ENCODE data around the gene GAS7. TPM values are rescaled to one million over a fixed set of nuclear protein-coding genes. Genes with fewer than 3 reads are reported as not detected.

GAS7 gene
- total RNA-seq, 1 donor from 2014 or later, result 39.8 TPM

- Mint-ChIP-seq H3K4me1 (peaks cover 62% of the 10 kb centered on the region), H3K27me3 (no peaks in the 10 kb centered on the region), H3K4me3 (peak overlapping the region; percentile 30), H3K36me3 (ENCODE audit: low read depth) (no peaks in the 10 kb centered on the region), H3K9me3 (no peaks in the 10 kb centered on the region), H3K27ac (peak overlapping the region; percentile 84)
- no peak for TF ChIP-seq CTCF (IDR thresholded peaks at IDR 0.05)
- ChIA-PET CTCF (no interaction called here), POLR2A (interaction anchor here (0.9 to 3.9 kb wide), 9 partner anchors 9 to 184 kb away, joined by 3 to 69 read pairs (median 8); no protein-coding TSS in a partner anchor)
- intact Hi-C loops (cut with micrococcal nuclease), result loop anchor here (1.0 to 5.0 kb wide), 6 partner anchors 10 to 185 kb away; no protein-coding TSS in a partner anchor
- DNase-seq (no peak), ATAC-seq (ENCODE audit: low read depth) (no peak)
Observed at GRCh38 chr17:10042589-10043244, 155.7 kb downstream of the GAS7 start.

GRCh38 chr17:10041916-10042588 lies 156.4 kb downstream of the GAS7 start:
- no peaks in the 10 kb centered on the region for H3K36me3 Mint-ChIP-seq (ENCODE audit: low read depth)
- peak overlapping the region; percentile 30 for H3K4me3 Mint-ChIP-seq
- no peaks in the 10 kb centered on the region for H3K27me3 Mint-ChIP-seq
- peak overlapping the region; percentile 84 for H3K27ac Mint-ChIP-seq
- peaks cover 55% of the 10 kb centered on the region for H3K4me1 Mint-ChIP-seq
- intact Hi-C loops (cut with micrococcal nuclease), result loop anchor here (1.0 to 5.0 kb wide), 7 partner anchors 10 to 185 kb away; no protein-coding TSS in a partner anchor
- POLR2A ChIA-PET, result interaction anchor here (0.6 to 3.9 kb wide), 16 partner anchors 8 to 655 kb away, joined by 3 to 69 read pairs (median 6); no protein-coding TSS in a partner anchor
- DNase-seq (no peak), ATAC-seq (ENCODE audit: low read depth) (peak; percentile 72)
- no peaks in the 10 kb centered on the region for H3K9me3 Mint-ChIP-seq
- TF ChIP-seq CTCF (IDR thresholded peaks at IDR 0.05), result no peak
- CTCF ChIA-PET, result no interaction called here

- Mint-ChIP-seq H3K4me1 (peaks cover 49% of the 10 kb centered on the region), H3K4me3 (peak overlapping the region; percentile 25), H3K36me3 (ENCODE audit: low read depth) (no peaks in the 10 kb centered on the region), H3K27ac (peak overlapping the region; percentile 84), H3K9me3 (no peaks in the 10 kb centered on the region), H3K27me3 (peaks cover 3% of the 10 kb centered on the region)
- no peak for TF ChIP-seq CTCF (IDR thresholded peaks at IDR 0.05)
- intact Hi-C loops (cut with micrococcal nuclease), result loop anchor here (2.0 to 5.0 kb wide), 2 partner anchors 116 to 186 kb away; no protein-coding TSS in a partner anchor
- DNase-seq (no peak), ATAC-seq (ENCODE audit: low read depth) (peak; percentile 3)
- ChIA-PET CTCF (no interaction called here), POLR2A (interaction anchor here (0.7 to 3.9 kb wide), 7 partner anchors 10 to 185 kb away, joined by 3 to 69 read pairs (median 5); no protein-coding TSS in a partner anchor)
Observed at GRCh38 chr17:10041287-10041612, 157.2 kb downstream of the GAS7 start.

GRCh38 chr17:10036511-10037061 lies 161.8 kb downstream of the GAS7 start:
- Mint-ChIP-seq H3K9me3 (no peaks in the 10 kb centered on the region), H3K36me3 (ENCODE audit: low read depth) (no peaks in the 10 kb centered on the region), H3K27ac (no peak overlapping the region), H3K4me1 (peaks cover 47% of the 10 kb centered on the region), H3K4me3 (no peak overlapping the region), H3K27me3 (peaks cover 3% of the 10 kb centered on the region)
- TF ChIP-seq CTCF (IDR thresholded peaks at IDR 0.05), result no peak
- no peak for DNase-seq
- CTCF ChIA-PET, result no interaction called here
- intact Hi-C loops (cut with micrococcal nuclease), result no loop called here
- POLR2A ChIA-PET, result no interaction called here
- ATAC-seq (ENCODE audit: low read depth), result no peak

- ChIA-PET CTCF (no interaction called here), POLR2A (no interaction called here)
- no peak for ATAC-seq (ENCODE audit: low read depth)
- intact Hi-C loops (cut with micrococcal nuclease), result no loop called here
- Mint-ChIP-seq H3K27ac (no peak overlapping the region), H3K27me3 (peaks cover 3% of the 10 kb centered on the region), H3K9me3 (no peaks in the 10 kb centered on the region), H3K36me3 (ENCODE audit: low read depth) (no peaks in the 10 kb centered on the region), H3K4me3 (no peak overlapping the region), H3K4me1 (peaks cover 40% of the 10 kb centered on the region)
- no peak for DNase-seq
- no peak for TF ChIP-seq CTCF (IDR thresholded peaks at IDR 0.05)
Observed at GRCh38 chr17:10035885-10036284, 162.5 kb downstream of the GAS7 start.
